ENCODE results near the gene CPSF3.

CPSF3 gene

GRCh38 chr2:9428965-9429577 lies 5.6 kb downstream of the CPSF3 start:
- TF ChIP-seq POLR2A (IDR thresholded peaks at IDR 0.05; ENCODE audit: extremely low read depth, insufficient read length) (no peak), CTCF (IDR thresholded peaks at IDR 0.05; ENCODE audit: low read depth, low read length) (no peak), MAX (IDR thresholded peaks at IDR 0.05; ENCODE audit: low read depth, low read length) (no peak), MYC (IDR thresholded peaks at IDR 0.05; ENCODE audit: low read depth, low read length) (no peak)
- DNase-seq (ENCODE audit: low read depth), result no peak
- no peak overlapping the region for H3K4me3 ChIP-seq (ENCODE audit: low read depth, low read length)

- no peak overlapping the region for H3K4me3 ChIP-seq (ENCODE audit: low read depth, low read length)
- no peak for DNase-seq (ENCODE audit: low read depth)
- no peak for TF ChIP-seq MAX (IDR thresholded peaks at IDR 0.05; ENCODE audit: low read depth, low read length)
- TF ChIP-seq POLR2A (IDR thresholded peaks at IDR 0.05; ENCODE audit: extremely low read depth, insufficient read length), result no peak
- TF ChIP-seq MYC (IDR thresholded peaks at IDR 0.05; ENCODE audit: low read depth, low read length), result no peak
- no peak for TF ChIP-seq CTCF (IDR thresholded peaks at IDR 0.05; ENCODE audit: low read depth, low read length)
Measured at GRCh38 chr2:9430316-9431293, 7.2 kb downstream of the CPSF3 start.

- no peak for TF ChIP-seq MYC (IDR thresholded peaks at IDR 0.05; ENCODE audit: low read depth, low read length)
- no peak for TF ChIP-seq POLR2A (IDR thresholded peaks at IDR 0.05; ENCODE audit: extremely low read depth, insufficient read length)
- TF ChIP-seq CTCF (IDR thresholded peaks at IDR 0.05; ENCODE audit: low read depth, low read length), result no peak
- no peak for TF ChIP-seq MAX (IDR thresholded peaks at IDR 0.05; ENCODE audit: low read depth, low read length)
- H3K4me3 ChIP-seq (ENCODE audit: low read depth, low read length), result no peak overlapping the region
- DNase-seq (ENCODE audit: low read depth), result no peak
Measured at GRCh38 chr2:9434489-9434888, 11.0 kb downstream of the CPSF3 start.

- TF ChIP-seq MYC (IDR thresholded peaks at IDR 0.05; ENCODE audit: low read depth, low read length) (no peak), MAX (IDR thresholded peaks at IDR 0.05; ENCODE audit: low read depth, low read length) (no peak), CTCF (IDR thresholded peaks at IDR 0.05; ENCODE audit: low read depth, low read length) (no peak), POLR2A (IDR thresholded peaks at IDR 0.05; ENCODE audit: extremely low read depth, insufficient read length) (no peak)
- no peak for DNase-seq (ENCODE audit: low read depth)
- no peak overlapping the region for H3K4me3 ChIP-seq (ENCODE audit: low read depth, low read length)
Measured at GRCh38 chr2:9439536-9439935, 16.1 kb downstream of the CPSF3 start.

GRCh38 chr2:9440058-9440727 lies 16.7 kb downstream of the CPSF3 start:
- DNase-seq (ENCODE audit: low read depth), result no peak
- H3K4me3 ChIP-seq (ENCODE audit: low read depth, low read length), result no peak overlapping the region
- TF ChIP-seq MYC (IDR thresholded peaks at IDR 0.05; ENCODE audit: low read depth, low read length) (no peak), CTCF (IDR thresholded peaks at IDR 0.05; ENCODE audit: low read depth, low read length) (no peak), MAX (IDR thresholded peaks at IDR 0.05; ENCODE audit: low read depth, low read length) (no peak), POLR2A (IDR thresholded peaks at IDR 0.05; ENCODE audit: extremely low read depth, insufficient read length) (no peak)

Measured in NB4 (cell line).